Measurements from ENCODE around the gene GDPD4.

GDPD4 gene

GRCh38 chr11:77244277-77245027 lies 57.0 kb downstream of the GDPD4 start:
- Histone ChIP-seq H3K36me3 (ENCODE audit: insufficient read depth) (no peaks in the 10 kb centered on the region), H3K79me2 (ENCODE audit: insufficient read depth, low read depth) (no peaks in the 10 kb centered on the region), H3K4me3 (IDR thresholded peaks at IDR 0.05; ENCODE audit: insufficient read depth, low read depth, low read length) (no peak overlapping the region), H3K4me2 (no peak overlapping the region), H2AFZ (ENCODE audit: low read depth) (no peak overlapping the region), H3K27ac (no peak overlapping the region), H3K9ac (no peak overlapping the region), H3K27me3 (ENCODE audit: insufficient read depth, low read depth) (no peaks in the 10 kb centered on the region), H3K4me1 (ENCODE audit: low read depth, poor library complexity, severe bottlenecking) (no peaks in the 10 kb centered on the region), H4K20me1 (ENCODE audit: insufficient read depth) (no peaks in the 10 kb centered on the region)
- no peak for TF ChIP-seq CTCF (conservative IDR thresholded peaks at IDR 0.05; ENCODE audit: low read depth, low read length)

- H4K20me1 ChIP-seq (ENCODE audit: insufficient read depth) = no peaks in the 10 kb centered on the region
- H2AFZ ChIP-seq (ENCODE audit: low read depth) = no peak overlapping the region
- H3K4me1 ChIP-seq (ENCODE audit: low read depth, poor library complexity, severe bottlenecking) = no peaks in the 10 kb centered on the region
- no peaks in the 10 kb centered on the region for H3K36me3 ChIP-seq (ENCODE audit: insufficient read depth)
- no peak overlapping the region for H3K27ac ChIP-seq
- H3K79me2 ChIP-seq (ENCODE audit: insufficient read depth, low read depth) = no peaks in the 10 kb centered on the region
- H3K4me2 ChIP-seq = no peak overlapping the region
- no peak for TF ChIP-seq CTCF (conservative IDR thresholded peaks at IDR 0.05; ENCODE audit: low read depth, low read length)
- H3K9ac ChIP-seq = no peak overlapping the region
- no peaks in the 10 kb centered on the region for H3K27me3 ChIP-seq (ENCODE audit: insufficient read depth, low read depth)
- no peak overlapping the region for H3K4me3 ChIP-seq (IDR thresholded peaks at IDR 0.05; ENCODE audit: insufficient read depth, low read depth, low read length)
Measured at GRCh38 chr11:77236901-77237300, 64.6 kb downstream of the GDPD4 start.

DNA sequence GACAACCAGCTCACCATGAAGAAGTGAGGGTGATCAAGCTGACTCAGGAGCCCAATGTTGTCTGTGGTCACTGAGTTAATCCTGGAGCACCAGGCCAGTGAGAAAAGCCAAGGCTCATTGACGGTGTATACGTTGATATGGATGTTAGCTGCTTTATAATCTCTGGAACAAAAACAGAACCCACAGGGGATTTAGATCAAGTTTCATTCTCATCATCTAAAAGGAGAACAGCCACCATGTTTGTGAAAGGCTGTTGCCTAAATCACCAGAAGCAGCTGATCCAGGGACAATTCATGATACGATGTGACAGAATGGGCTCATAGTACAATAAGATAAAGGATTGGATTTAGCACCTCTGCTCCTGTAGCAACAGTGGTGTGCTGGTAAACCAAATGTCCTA lies 68.5 kb downstream of the GDPD4 start:
- Histone ChIP-seq H4K20me1 (ENCODE audit: insufficient read depth) (no peaks in the 10 kb centered on the region), H2AFZ (ENCODE audit: low read depth) (no peak overlapping the region), H3K27me3 (ENCODE audit: insufficient read depth, low read depth) (no peaks in the 10 kb centered on the region), H3K79me2 (ENCODE audit: insufficient read depth, low read depth) (no peaks in the 10 kb centered on the region), H3K4me3 (IDR thresholded peaks at IDR 0.05; ENCODE audit: insufficient read depth, low read depth, low read length) (no peak overlapping the region), H3K9ac (no peak overlapping the region), H3K36me3 (ENCODE audit: insufficient read depth) (no peaks in the 10 kb centered on the region), H3K4me1 (ENCODE audit: low read depth, poor library complexity, severe bottlenecking) (no peaks in the 10 kb centered on the region), H3K4me2 (no peak overlapping the region), H3K27ac (no peak overlapping the region)
- TF ChIP-seq CTCF (conservative IDR thresholded peaks at IDR 0.05; ENCODE audit: low read depth, low read length) = no peak

GRCh38 chr11:77232242-77232641 lies 69.2 kb downstream of the GDPD4 start:
- H3K4me3 ChIP-seq (IDR thresholded peaks at IDR 0.05; ENCODE audit: insufficient read depth, low read depth, low read length) = no peak overlapping the region
- H3K4me1 ChIP-seq (ENCODE audit: low read depth, poor library complexity, severe bottlenecking) = no peaks in the 10 kb centered on the region
- H3K27me3 ChIP-seq (ENCODE audit: insufficient read depth, low read depth) = no peaks in the 10 kb centered on the region
- no peak for TF ChIP-seq CTCF (conservative IDR thresholded peaks at IDR 0.05; ENCODE audit: low read depth, low read length)
- H4K20me1 ChIP-seq (ENCODE audit: insufficient read depth) = no peaks in the 10 kb centered on the region
- H3K9ac ChIP-seq = no peak overlapping the region
- H2AFZ ChIP-seq (ENCODE audit: low read depth) = no peak overlapping the region
- H3K4me2 ChIP-seq = no peak overlapping the region
- H3K36me3 ChIP-seq (ENCODE audit: insufficient read depth) = no peaks in the 10 kb centered on the region
- H3K27ac ChIP-seq = no peak overlapping the region
- H3K79me2 ChIP-seq (ENCODE audit: insufficient read depth, low read depth) = no peaks in the 10 kb centered on the region

Measured in KMS-11 (cell line).